Measurements from ENCODE around the gene TNS3. TPM values are rescaled to one million over a fixed set of nuclear protein-coding genes. Genes with fewer than 3 reads are reported as not detected.

Gene TNS3
- total and polyA plus RNA-seq, 2 donors (not counting 1 experiment from before 2014, with no cell fraction given) = 11.4 to 77.5 TPM

DNA sequence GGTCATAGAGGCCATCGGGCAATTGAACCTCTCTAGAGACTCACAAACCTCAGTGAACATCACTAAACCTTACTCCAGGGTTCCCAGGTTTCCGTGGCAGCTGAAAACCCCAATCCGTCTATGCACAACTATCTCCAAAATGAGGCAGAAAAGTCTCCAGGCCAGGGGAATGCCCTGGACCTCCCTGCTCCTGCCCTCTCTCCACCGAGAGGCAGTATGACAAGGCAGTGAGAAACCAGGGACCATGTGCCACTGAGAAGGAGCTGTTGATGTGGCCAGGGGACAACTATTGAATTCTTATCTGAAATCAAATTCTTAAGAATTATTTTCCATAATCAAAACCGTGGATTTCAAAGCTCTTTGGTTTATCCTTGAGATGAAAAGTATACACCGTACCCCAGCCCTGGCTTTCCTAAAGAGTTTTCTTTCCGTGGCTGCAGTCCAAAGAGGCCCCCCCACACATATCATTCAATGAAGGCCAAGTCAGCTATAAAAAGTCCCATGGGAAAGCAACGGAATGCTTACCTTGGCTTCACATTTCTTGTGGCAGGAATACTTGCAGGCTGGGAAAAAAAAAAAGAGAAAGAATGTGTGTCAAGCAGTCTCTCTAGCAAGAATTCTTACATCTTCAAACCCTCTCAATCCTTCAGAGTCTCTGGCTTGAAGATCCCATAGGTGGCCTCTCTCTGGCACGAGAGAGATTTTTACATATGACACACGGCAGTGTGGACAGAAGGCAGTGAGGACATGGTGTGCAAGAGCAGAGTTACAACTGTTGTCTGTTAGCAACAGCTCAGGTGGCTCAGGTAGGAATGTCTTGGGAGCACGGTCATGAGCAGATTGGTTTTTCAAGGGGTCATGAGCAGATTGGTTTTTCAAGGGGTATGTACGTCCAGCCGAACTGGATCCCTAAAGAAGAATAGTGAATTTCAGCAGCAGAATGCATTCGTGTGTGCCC is 75.2 kb downstream of the TNS3 start:
- no peaks in the 10 kb centered on the region for H3K27me3 ChIP-seq (replicated peaks in 1 of 4; ENCODE audit: control extremely low read depth in 1 of 4, control insufficient read depth in 3 of 4, insufficient read depth in 4 of 4, low read length in 3 of 4)
- POLR2A ChIA-PET = no interaction called here
- no peak overlapping the region for H2AFZ ChIP-seq (ENCODE audit: insufficient read depth, low read depth, low read length, poor library complexity, severe bottlenecking)
- WGBS (ENCODE audit: insufficient coverage) = 96% methylated on average over 9 of the region's 14 CpGs
- H3K27ac ChIP-seq (ENCODE audit: low read length in 2 of 2) = no peak overlapping the region
- H3K4me1 Mint-ChIP-seq = peaks cover 7% of the 10 kb centered on the region
- no peak overlapping the region for H3K9ac ChIP-seq (ENCODE audit: low read length)
- no peak overlapping the region for H3K4me3 ChIP-seq (ENCODE audit: control extremely low read depth in 1 of 5, extremely low read depth in 1 of 5, insufficient read depth in 1 of 5, low read depth in 2 of 5, low read length in 4 of 5)
- intact Hi-C loops (cut with micrococcal nuclease) = no loop called here
- H3K9me3 Mint-ChIP-seq (ENCODE audit: insufficient read depth) = no peaks in the 10 kb centered on the region
- H3K36me3 ChIP-seq (replicated peaks in 1 of 2; ENCODE audit: control extremely low read depth in 1 of 2, control insufficient read depth in 1 of 2, extremely low read depth in 1 of 2, insufficient read depth in 2 of 2, low read length in 1 of 2) = peaks cover 0 to 13% of the 10 kb centered on the region in 2 experiments
- no peak overlapping the region for H3K4me2 ChIP-seq (replicated peaks; ENCODE audit: low read depth, low read length, poor library complexity, severe bottlenecking)
- H3K4me1 ChIP-seq (ENCODE audit: control insufficient read depth in 2 of 2, insufficient read depth in 2 of 2, low read length in 2 of 2) = no peaks in the 10 kb centered on the region
- DNase-seq (no peak), ATAC-seq (ENCODE audit: low read depth) (no peak)
- no peak overlapping the region for H3K4me3 Mint-ChIP-seq
- H3K79me2 ChIP-seq (ENCODE audit: control insufficient read depth, insufficient read depth, low read length) = peaks cover 5% of the 10 kb centered on the region
- TF ChIP-seq EZH2 (IDR thresholded peaks at IDR 0.05; ENCODE audit: borderline replicate concordance, insufficient read depth, low read depth, low read length, poor library complexity, severe bottlenecking) = no peak
- TF ChIP-seq, protein P1, sequence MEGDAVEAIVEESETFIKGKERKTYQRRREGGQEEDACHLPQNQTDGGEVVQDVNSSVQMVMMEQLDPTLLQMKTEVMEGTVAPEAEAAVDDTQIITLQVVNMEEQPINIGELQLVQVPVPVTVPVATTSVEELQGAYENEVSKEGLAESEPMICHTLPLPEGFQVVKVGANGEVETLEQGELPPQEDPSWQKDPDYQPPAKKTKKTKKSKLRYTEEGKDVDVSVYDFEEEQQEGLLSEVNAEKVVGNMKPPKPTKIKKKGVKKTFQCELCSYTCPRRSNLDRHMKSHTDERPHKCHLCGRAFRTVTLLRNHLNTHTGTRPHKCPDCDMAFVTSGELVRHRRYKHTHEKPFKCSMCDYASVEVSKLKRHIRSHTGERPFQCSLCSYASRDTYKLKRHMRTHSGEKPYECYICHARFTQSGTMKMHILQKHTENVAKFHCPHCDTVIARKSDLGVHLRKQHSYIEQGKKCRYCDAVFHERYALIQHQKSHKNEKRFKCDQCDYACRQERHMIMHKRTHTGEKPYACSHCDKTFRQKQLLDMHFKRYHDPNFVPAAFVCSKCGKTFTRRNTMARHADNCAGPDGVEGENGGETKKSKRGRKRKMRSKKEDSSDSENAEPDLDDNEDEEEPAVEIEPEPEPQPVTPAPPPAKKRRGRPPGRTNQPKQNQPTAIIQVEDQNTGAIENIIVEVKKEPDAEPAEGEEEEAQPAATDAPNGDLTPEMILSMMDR (IDR thresholded peaks at IDR 0.05) = no peak
- H3K27ac Mint-ChIP-seq = no peak overlapping the region
- H3K27me3 Mint-ChIP-seq = no peaks in the 10 kb centered on the region
- H4K20me1 ChIP-seq (ENCODE audit: control insufficient read depth, insufficient read depth, low read length, poor library complexity, severe bottlenecking) = no peaks in the 10 kb centered on the region
- H3K9me3 ChIP-seq (ENCODE audit: control extremely low read depth in 1 of 3, control insufficient read depth in 2 of 3, insufficient read depth in 1 of 3, low read length in 2 of 3) = peaks cover 0 to 14% (median 0%) of the 10 kb centered on the region in 3 donors
- CTCF ChIA-PET = interaction anchor here (0.7 to 1.6 kb wide), 2 partner anchors 313 to 333 kb away, joined by 3 to 4 read pairs; no protein-coding TSS in a partner anchor

Measured in B cell (primary cell).